Ureter (tissue), 1 donor: Measurements from ENCODE around the gene CCNG2. TPM values are rescaled to one million over a fixed set of nuclear protein-coding genes. Genes with fewer than 3 reads are reported as not detected.

Source experiments
- DNase-seq: peaks from one replicate; pipeline ENCODE4 v3.0.0-alpha.2; 2020; ENCODE audit warnings: low spot score
- total RNA-seq: library from RNA; stranded (reverse); gene quantifications from one replicate; pipeline ENCODE4 v1.2.4, GENCODE V29; 2023
- donor health status: DM: yes; HTN: yes; CAD: no.

CCNG2 gene
- total RNA-seq, 1 donor from 2014 or later = 60.9 TPM

DNA sequence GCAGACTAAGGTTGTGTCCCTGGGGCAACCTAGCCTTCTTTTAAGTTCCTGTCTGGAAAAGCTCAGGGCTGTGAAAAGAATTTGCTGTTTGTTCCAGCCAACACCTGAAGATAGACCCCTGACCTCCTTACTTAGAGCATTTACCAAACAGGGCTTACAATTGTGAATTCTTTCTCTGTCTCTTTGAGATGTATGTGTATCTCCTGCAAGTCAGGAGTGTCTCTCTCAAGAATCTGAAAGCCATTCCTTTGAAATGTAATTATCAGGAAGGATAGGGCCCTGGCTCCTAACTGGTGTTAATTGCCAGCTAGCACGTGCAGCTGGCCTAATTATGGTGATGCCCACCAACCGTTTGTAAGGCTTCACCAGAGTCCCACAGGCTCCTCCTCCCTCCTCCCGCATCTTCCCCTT lies 18.2 kb downstream of the CCNG2 start:
- no peak for DNase-seq

- DNase-seq = no peak
Measured at GRCh38 chr4:77176640-77177039, 19.6 kb downstream of the CCNG2 start.

DNA sequence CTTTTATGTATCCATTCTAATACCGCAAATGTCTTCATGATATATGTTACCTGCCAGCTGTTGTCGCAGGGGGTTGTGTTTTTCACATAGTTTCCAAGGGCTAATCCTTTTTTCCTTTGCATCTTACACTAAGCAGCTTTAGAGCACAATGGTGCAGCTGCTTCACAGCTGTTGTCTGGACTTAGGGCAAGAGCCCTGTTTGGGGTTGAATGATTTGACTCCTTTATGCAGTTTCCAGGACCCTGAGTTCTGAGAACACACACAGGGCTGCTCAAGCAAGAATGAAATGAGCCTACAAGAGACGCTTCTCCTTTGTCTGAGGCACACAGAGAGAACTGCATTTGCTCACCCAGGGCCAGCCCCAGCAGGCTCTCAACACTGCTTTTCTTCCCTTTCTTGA lies 20.2 kb downstream of the CCNG2 start:
- no peak for DNase-seq

- DNase-seq = no peak
Measured at GRCh38 chr4:77178560-77178959, 21.6 kb downstream of the CCNG2 start.

- no peak for DNase-seq
Measured at GRCh38 chr4:77179519-77179918, 22.5 kb downstream of the CCNG2 start.

DNA sequence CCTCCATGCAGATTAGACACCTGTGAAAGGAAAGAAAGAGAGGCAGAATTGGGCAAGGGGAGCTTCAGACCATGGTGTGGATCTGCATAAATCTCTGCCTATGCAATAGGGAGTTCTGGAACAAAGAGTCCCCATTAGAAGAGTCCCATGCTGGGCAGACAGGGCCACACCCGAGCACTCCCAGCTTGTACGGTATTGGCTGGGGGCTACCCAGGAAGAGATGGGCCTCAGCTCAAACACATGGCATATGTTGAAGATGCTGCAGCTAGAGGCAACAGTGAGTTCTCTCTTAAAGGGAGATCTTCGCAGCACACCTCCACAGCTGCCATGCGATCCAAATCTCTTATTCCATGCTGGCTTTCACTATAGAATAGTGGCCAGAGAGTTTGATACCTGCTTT lies 24.7 kb downstream of the CCNG2 start:
- DNase-seq = no peak

DNA sequence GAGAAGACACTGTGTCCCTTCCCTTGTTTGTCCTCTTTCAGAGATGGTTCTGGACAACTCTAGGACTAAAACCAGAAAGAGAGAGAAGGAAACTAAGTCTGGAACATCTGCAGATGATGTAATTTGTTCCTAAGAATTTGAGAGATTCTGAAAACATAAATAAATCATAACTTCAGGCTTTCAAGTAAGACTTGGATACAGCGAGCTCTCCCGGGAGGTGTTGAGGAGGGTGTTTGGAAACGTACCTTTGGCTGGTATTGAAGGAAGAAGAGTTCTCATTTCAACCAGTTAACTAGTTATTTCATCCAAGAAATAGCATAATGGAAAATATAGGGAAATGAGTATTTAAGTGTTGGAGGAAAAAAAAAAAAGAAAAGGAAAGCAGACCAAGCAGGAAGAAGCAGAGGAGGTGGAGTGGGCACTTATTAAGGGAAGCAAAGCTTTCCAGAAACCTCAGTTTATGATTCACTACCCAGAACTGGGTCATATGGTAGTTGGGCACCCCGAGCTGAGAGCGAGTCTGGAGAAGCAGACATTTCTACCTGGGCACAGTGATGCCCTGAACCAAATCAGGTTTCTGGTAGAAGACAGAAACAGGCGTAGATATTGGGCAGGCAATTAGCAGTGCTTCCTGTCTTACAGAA lies 26.9 kb downstream of the CCNG2 start:
- DNase-seq = no peak

DNA sequence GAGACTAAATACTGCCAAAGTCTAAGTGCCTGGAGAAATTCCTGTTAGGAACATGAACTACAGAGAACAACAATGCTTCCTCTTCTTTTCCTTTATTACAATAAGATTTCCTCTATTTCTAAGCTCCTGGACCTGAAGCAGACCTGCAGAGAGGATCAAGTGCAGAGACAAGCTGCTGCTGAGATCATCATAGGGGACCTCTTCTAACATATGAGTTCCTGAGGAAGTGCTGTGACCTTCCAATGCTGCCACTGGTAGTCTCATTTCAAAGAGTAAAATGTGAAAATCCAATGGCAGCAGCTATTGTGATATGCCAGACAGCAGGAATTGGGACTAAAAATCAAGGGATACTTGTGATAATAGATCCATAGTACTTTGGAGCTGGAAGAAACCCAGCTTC lies 28.0 kb downstream of the CCNG2 start:
- DNase-seq = no peak

DNA sequence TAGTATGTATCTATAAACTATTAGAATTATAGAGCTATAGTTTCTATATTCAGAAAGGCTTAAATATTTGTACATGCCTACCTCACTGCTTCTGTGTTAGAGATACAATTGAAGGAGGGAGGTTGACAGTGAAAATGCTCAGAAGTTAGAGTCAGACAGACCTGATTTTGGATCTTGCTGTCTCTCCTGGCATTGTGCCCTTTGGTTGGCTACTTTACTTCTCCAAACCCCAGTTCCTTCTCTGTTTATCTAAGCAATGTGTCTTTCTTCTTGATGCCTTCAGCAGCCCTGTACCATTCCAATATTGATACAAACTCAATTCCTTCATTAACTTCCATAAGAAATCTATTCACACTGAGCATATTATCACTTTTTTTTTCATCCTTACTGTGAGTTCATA lies 28.7 kb downstream of the CCNG2 start:
- no peak for DNase-seq

GRCh38 chr4:77187322-77187721 lies 30.3 kb downstream of the CCNG2 start:
- DNase-seq = no peak

DNA sequence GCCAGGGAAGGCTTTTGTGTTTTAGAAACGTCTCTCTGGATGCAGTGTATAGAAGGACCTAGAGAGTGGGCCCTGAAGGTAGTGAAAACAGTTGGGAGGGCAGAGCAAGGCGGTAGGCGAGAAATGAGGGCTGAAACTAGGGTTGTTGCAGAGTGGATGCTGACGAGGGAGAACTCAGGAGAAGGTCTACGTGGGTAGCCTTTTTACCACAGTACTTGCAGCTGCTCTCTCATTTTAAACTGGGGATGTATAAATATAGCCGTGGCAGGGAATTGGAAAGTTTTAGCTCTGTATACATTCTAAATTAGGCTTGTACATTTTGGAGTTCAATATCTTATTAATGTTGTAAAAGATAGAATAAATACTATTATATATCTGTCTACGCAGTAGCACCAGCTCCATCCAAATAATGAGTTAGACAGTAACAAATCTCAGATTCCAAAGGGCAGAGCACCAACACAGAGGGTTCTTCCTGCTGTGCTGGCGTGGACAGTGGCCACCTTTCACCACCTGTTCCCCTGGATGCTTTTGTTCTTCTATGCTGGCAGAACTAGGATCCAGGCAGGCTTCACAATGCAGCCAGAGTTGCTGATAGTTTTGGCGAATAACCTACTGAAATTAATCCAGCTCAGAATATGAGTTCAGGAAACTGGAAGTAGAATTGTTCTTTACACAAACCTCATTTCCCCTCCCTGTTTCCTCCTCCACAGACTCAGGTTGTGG lies 31.7 kb downstream of the CCNG2 start:
- no peak for DNase-seq

- DNase-seq = no peak
Measured at GRCh38 chr4:77189412-77189811, 32.4 kb downstream of the CCNG2 start.

DNA sequence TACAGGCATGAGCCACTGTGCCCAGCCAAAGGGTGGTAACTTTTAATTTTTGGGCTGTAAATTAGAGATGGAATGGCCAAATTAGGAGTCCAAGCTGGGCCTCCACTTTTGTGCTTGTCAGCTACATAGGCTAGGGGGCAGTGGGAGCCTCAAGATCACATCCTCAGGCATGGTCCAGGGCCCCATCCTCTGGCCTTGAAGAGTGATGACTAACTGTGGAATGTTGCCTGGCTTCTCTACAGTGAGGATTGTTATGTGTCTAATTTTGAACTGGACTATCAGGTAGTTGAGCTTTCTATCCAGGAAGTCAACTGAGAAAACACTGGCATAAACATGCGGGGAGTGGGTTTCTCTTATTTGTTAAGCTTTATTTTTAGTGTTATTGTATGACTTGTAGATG lies 33.0 kb downstream of the CCNG2 start:
- no peak for DNase-seq

GRCh38 chr4:77193046-77193445 lies 36.0 kb downstream of the CCNG2 start:
- DNase-seq = no peak

- DNase-seq = peak; percentile 61
Measured at GRCh38 chr4:77193511-77194102, 36.6 kb downstream of the CCNG2 start.

- no peak for DNase-seq
Measured at GRCh38 chr4:77194366-77194765, 37.4 kb downstream of the CCNG2 start.

DNA sequence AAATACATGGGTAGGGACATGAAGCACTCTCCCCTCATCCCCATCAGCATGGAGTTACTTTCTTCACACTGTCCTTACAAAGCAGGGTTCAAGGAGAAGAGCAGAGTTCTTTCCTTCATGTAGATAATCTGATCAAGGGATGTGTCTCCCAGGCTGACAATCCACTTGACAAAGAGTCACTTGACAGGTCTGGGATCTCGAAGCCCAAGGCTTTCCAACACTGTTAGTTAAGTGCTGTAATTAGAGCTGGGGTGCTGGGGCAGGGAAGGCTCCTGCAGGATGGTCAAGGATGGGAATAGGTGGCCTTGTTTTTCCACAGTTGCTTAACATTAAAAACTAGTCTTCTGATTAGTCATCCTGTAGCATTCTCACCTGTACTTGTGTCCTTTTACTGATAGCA lies 38.0 kb downstream of the CCNG2 start:
- DNase-seq = no peak

DNA sequence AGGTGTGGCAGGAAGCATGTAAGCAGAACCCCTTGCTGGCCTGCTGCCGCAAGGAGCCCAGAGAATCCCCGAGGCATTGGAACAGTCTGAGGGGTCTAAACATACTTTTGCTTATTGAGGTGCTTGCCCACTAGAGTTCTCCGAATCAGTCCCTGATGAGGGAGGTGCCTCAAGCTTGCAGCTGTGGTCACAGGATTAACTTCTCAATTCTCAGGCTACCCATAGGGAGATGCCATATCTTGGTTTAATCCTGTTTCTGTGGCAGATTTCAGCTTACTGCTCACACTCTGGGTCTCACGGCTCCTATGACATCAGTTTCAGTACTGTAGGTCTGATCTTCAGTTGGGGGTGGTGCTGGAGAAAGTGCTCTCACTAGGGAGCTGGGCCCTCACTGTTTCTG lies 39.9 kb downstream of the CCNG2 start:
- DNase-seq = no peak

GRCh38 chr4:77197361-77197760 lies 40.4 kb downstream of the CCNG2 start:
- no peak for DNase-seq

GRCh38 chr4:77197831-77198230 lies 40.8 kb downstream of the CCNG2 start:
- no peak for DNase-seq

DNA sequence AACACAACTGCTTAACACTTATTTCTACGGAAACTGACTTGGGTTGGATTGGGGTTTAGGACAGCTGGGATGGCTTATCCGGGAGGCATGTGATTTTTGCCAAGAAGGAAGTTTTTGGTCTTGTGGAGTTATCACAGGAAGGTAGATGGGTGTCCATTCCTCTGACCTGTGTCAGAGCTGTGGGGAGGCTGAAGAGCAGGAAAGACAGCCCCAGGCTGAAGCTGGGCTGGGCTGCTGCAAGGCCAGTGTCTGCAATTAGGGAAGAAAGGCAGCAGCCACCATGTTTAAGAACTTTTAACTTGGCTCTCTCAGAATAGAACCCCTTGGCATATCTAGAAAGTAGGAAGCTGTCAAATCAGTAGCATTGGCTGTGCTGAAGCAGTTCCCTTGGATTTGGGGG lies 42.3 kb downstream of the CCNG2 start:
- DNase-seq = no peak

GRCh38 chr4:77199701-77200100 lies 42.7 kb downstream of the CCNG2 start:
- DNase-seq = no peak

- DNase-seq = no peak
Measured at GRCh38 chr4:77201343-77201742, 44.3 kb downstream of the CCNG2 start.
